H1 (cell line): ENCODE results near the gene CDK12. TPM values are rescaled to one million over a fixed set of nuclear protein-coding genes. Genes with fewer than 3 reads are reported as not detected.

Source experiments
- CTCF ChIA-PET: fragments of 300-600 bp; sonication (Branson Sonifier 250); formaldehyde crosslinking; loops from one replicate; lab custom pipeline; 2021; ENCODE audit not compliant: partially characterized antibody; lab: Charles Lee
- POLR2A ChIA-PET: fragments of 300-600 bp; sonication (Branson Sonifier 250); formaldehyde crosslinking; loops from one replicate; lab custom pipeline; 2021; ENCODE audit warnings: inconsistent platforms; ENCODE audit not compliant: partially characterized antibody; lab: Charles Lee
- DNase-seq, 2 experiments: peaks; one replicate each; pipeline versions ENCODE4 v3.0.0 to v3.0.0-alpha.2; 2010 to 2022; ENCODE audit warnings: low spot score in 2 of 2, low read depth in 1 of 2, mixed read lengths in 1 of 2
- FAIRE-seq: peaks from 2 replicates; lab custom pipeline; 2011; peaks lifted over from hg19 to GRCh38; lab: Jason Lieb, UNC
- H2AFZ ChIP-seq: 2 replicates; pipeline ENCODE4 v1.8.1; 2012; ENCODE audit warnings: low read length, inconsistent platforms
- H2AK5ac ChIP-seq: 2 replicates; pipeline ENCODE4 v1.6.1; 2013; ENCODE audit warnings: low read depth, low read length
- H2BK120ac ChIP-seq: replicated peaks from 2 replicates; pipeline ENCODE3; 2013; ENCODE audit warnings: low read depth, low read length, inconsistent platforms
- H2BK12ac ChIP-seq: 2 replicates; pipeline ENCODE4 v1.6.1; 2013; ENCODE audit warnings: low read depth, low read length
- H2BK15ac ChIP-seq: 2 replicates; pipeline ENCODE4 v1.6.1; 2013; ENCODE audit warnings: low read length
- H2BK20ac ChIP-seq: 2 replicates; pipeline ENCODE4 v1.6.1; 2013; ENCODE audit warnings: low read length
- H2BK5ac ChIP-seq: 2 replicates; pipeline ENCODE4 v1.6.1; 2013; ENCODE audit warnings: low read depth, low read length
- H3K14ac ChIP-seq: 2 replicates; pipeline ENCODE4 v1.6.1; 2013; ENCODE audit warnings: inconsistent platforms; ENCODE audit not compliant: insufficient read length
- H3K18ac ChIP-seq: 2 replicates; pipeline ENCODE4 v1.6.1; 2013; ENCODE audit warnings: low read length; ENCODE audit errors: extremely low read depth
- H3K23ac ChIP-seq: 2 replicates; pipeline ENCODE4 v1.6.1; 2013; ENCODE audit warnings: inconsistent platforms; ENCODE audit not compliant: insufficient read length
- H3K23me2 ChIP-seq: 2 replicates; pipeline ENCODE4 v1.6.1; 2013; ENCODE audit warnings: low read depth, low read length
- H3K27ac ChIP-seq: 2 replicates; pipeline ENCODE4 v1.6.1; 2011; ENCODE audit warnings: low read depth, low read length, inconsistent platforms
- H3K27me3 ChIP-seq, 4 experiments: replicated peaks in 1 of 4; 1 replicate in 1 of 4; 2 replicates in 3 of 4; pipeline versions ENCODE4 v1.6.1 to v1.8.1; 2011 to 2013; ENCODE audit warnings: low read length in 3 of 4, mild to moderate bottlenecking in 3 of 4, inconsistent platforms in 2 of 4, mixed read lengths in 2 of 4, moderate library complexity in 1 of 4; ENCODE audit not compliant: control insufficient read depth in 3 of 4, insufficient read depth in 3 of 4; ENCODE audit errors: extremely low read depth in 1 of 4
- H3K36me3 ChIP-seq, 4 experiments: 2 replicates each; pipeline versions ENCODE4 v1.6.1 to v1.8.1; 2011 to 2013; ENCODE audit warnings: mild to moderate bottlenecking in 4 of 4, low read length in 3 of 4, moderate library complexity in 2 of 4, control low read depth in 1 of 4, inconsistent platforms in 1 of 4; ENCODE audit not compliant: insufficient read depth in 4 of 4, control insufficient read depth in 2 of 4
- H3K4ac ChIP-seq: replicated peaks from 2 replicates; pipeline ENCODE3; 2013; ENCODE audit warnings: low read length, low read depth, mixed read lengths, inconsistent platforms; ENCODE audit not compliant: insufficient read length
- H3K4me1 ChIP-seq, 4 experiments: replicated peaks in 1 of 4; 1 replicate in 1 of 4; 2 replicates in 3 of 4; pipeline versions ENCODE4 v1.6.1 to v1.8.1; 2011 to 2013; ENCODE audit warnings: low read length in 3 of 4, inconsistent platforms in 2 of 4, mixed read lengths in 1 of 4; ENCODE audit not compliant: insufficient read depth in 4 of 4, control insufficient read depth in 3 of 4
- H3K4me2 ChIP-seq, 2 experiments: 2 replicates each; pipeline versions ENCODE4 v1.6.1 to v1.8.1; 2011 to 2013; ENCODE audit warnings: low read depth in 2 of 2, low read length in 2 of 2, control low read depth in 1 of 2, inconsistent platforms in 1 of 2, mild to moderate bottlenecking in 1 of 2; ENCODE audit not compliant: insufficient read depth in 1 of 2
- H3K4me3 ChIP-seq, 4 experiments: fragments of 200-600, 300-600 bp in 1 of 4; sonication (generic), shearing (Covaris generic), sonication (Bioruptor Twin) in 1 of 4; 2 replicates each; pipeline versions ENCODE4 v1.5.1 to v1.8.1; 2011 to 2016; ENCODE audit warnings: low read length in 4 of 4, low read depth in 3 of 4, control low read depth in 2 of 4, inconsistent platforms in 2 of 4, mild to moderate bottlenecking in 2 of 4, mixed read lengths in 1 of 4, moderate library complexity in 1 of 4; ENCODE audit not compliant: insufficient read depth in 2 of 4; ENCODE audit errors: extremely low read depth in 1 of 4
- H3K56ac ChIP-seq: replicated peaks from 2 replicates; pipeline ENCODE3; 2013; ENCODE audit warnings: low read depth, mild to moderate bottlenecking, mixed read lengths, low read length, inconsistent platforms; ENCODE audit not compliant: insufficient read length
- H3K79me1 ChIP-seq: 2 replicates; pipeline ENCODE4 v1.6.1; 2013; ENCODE audit warnings: low read depth, low read length, control low read depth
- H3K79me2 ChIP-seq, 2 experiments: 2 replicates each; pipeline versions ENCODE4 v1.6.1 to v1.8.1; 2012 to 2013; ENCODE audit warnings: low read length in 2 of 2, mild to moderate bottlenecking in 2 of 2, inconsistent platforms in 1 of 2; ENCODE audit not compliant: insufficient read depth in 2 of 2, control insufficient read depth in 1 of 2
- H3K9ac ChIP-seq, 4 experiments: replicated peaks in 1 of 4; 1 replicate in 1 of 4; 2 replicates in 3 of 4; pipeline versions ENCODE4 v1.6.1 to v1.8.1; 2011 to 2013; ENCODE audit warnings: low read depth in 3 of 4, low read length in 3 of 4, control low read depth in 2 of 4, mild to moderate bottlenecking in 2 of 4, moderate library complexity in 2 of 4, inconsistent platforms in 1 of 4; ENCODE audit errors: extremely low read depth in 1 of 4
- H3K9me3 ChIP-seq, 2 experiments: 2 replicates each; pipeline versions ENCODE4 v1.6.1 to v1.8.1; 2012 to 2013; ENCODE audit warnings: mild to moderate bottlenecking in 2 of 2, moderate library complexity in 2 of 2, control low read depth in 1 of 2, inconsistent platforms in 1 of 2, low read depth in 1 of 2, low read length in 1 of 2, mixed read lengths in 1 of 2; ENCODE audit not compliant: insufficient read depth in 2 of 2
- H4K20me1 ChIP-seq, 2 experiments: replicated peaks in 1 of 2; 2 replicates each; pipeline versions ENCODE3 to v1.8.1; 2011 to 2013; ENCODE audit warnings: inconsistent platforms in 2 of 2, low read length in 2 of 2, mild to moderate bottlenecking in 1 of 2; ENCODE audit not compliant: insufficient read depth in 2 of 2, control insufficient read depth in 1 of 2
- H4K5ac ChIP-seq: 2 replicates; pipeline ENCODE4 v1.6.1; 2013; ENCODE audit warnings: low read length, low read depth, mixed read lengths, inconsistent platforms; ENCODE audit not compliant: insufficient read length
- H4K8ac ChIP-seq: 2 replicates; pipeline ENCODE4 v1.8.0; 2013; ENCODE audit warnings: mild to moderate bottlenecking, moderate library complexity, low read length, inconsistent platforms; ENCODE audit not compliant: insufficient read depth; ENCODE audit errors: extremely low read depth
- H4K91ac ChIP-seq: replicated peaks from 2 replicates; pipeline ENCODE3; 2013; ENCODE audit warnings: low read length, mixed read lengths, inconsistent platforms; ENCODE audit not compliant: insufficient read length
- CREB1 ChIP-seq: IDR thresholded peaks from 2 replicates; pipeline ENCODE4 v1.6.1; 2012; ENCODE audit warnings: inconsistent platforms
- GABPA ChIP-seq: IDR thresholded peaks from 2 replicates; pipeline ENCODE4 v1.6.1; 2011; ENCODE audit warnings: mild to moderate bottlenecking, low read length, moderate library complexity, borderline replicate concordance; ENCODE audit not compliant: insufficient read depth
- JUND ChIP-seq: IDR thresholded peaks from 2 replicates; pipeline ENCODE4 v1.6.1; 2011; ENCODE audit warnings: mild to moderate bottlenecking, improper control_type of control experiment, low read length
- SP4 ChIP-seq: IDR thresholded peaks from 2 replicates; pipeline ENCODE4 v1.6.1; 2012; ENCODE audit warnings: low read length, inconsistent platforms
- TAF1 ChIP-seq: IDR thresholded peaks from 2 replicates; pipeline ENCODE4 v1.6.1; 2011; ENCODE audit warnings: mild to moderate bottlenecking, low read depth, low read length
- YY1 ChIP-seq: IDR thresholded peaks from 2 replicates; pipeline ENCODE4 v1.6.1; 2011; ENCODE audit warnings: low read depth, mild to moderate bottlenecking, low read length
- WGBS, 2 experiments: shearing (Covaris generic) in 1 of 2; methylation state at CpG; one replicate each; pipeline versions ENCODE4 v1.1.6 to v1.1.7; 2013 to 2015; ENCODE audit warnings: low lambda C conversion rate in 2 of 2, mixed read lengths in 2 of 2, inconsistent platforms in 1 of 2, low coverage in 1 of 2, missing lambda C conversion rate in 1 of 2; ENCODE audit not compliant: insufficient replicate concordance in 2 of 2, insufficient coverage in 1 of 2, insufficient read length in 1 of 2; ENCODE audit errors: extremely low coverage in 1 of 2, missing lambda C conversion rate in 1 of 2; 5-methylcytosine and 5-hydroxymethylcytosine counted together
- polyA plus RNA-seq, 7 experiments: library from polyadenylated mRNA; depleted of rRNA in 3 of 7; stranded (reverse) in 5 of 7; unstranded in 2 of 7; fragments of >200 nt in 5 of 7; fragments of 200-250 nt in 2 of 7; gene quantifications; 1 replicate in 5 of 7; 2 replicates in 1 of 7; 4 replicates in 1 of 7; pipeline versions ENCODE4 v1.2.1 to v1.2.3, GENCODE V29; 2011 to 2013; ENCODE audit warnings: missing spikeins in 2 of 7, mixed read lengths in 2 of 7
- total RNA-seq: library from RNA; stranded (reverse); fragmentation: NEBNext Ultra II Directional; extraction: Animal tissue kit (Norgen Biotek cat#: 25700); gene quantifications from 2 replicates; pipeline ENCODE4 v1.2.1, GENCODE V29; 2021
- TF ChIP-seq, protein P1 (sequence below): IDR thresholded peaks from 2 replicates; pipeline ENCODE4 v1.6.1; 2012; ENCODE audit warnings: low read length, inconsistent platforms

Gene CDK12
- total and polyA plus RNA-seq, 2 of the 8 experiments (the other 6 are each of a cell fraction or from before 2014, with no cell fraction given), result 14.8 to 70.3 TPM

DNA sequence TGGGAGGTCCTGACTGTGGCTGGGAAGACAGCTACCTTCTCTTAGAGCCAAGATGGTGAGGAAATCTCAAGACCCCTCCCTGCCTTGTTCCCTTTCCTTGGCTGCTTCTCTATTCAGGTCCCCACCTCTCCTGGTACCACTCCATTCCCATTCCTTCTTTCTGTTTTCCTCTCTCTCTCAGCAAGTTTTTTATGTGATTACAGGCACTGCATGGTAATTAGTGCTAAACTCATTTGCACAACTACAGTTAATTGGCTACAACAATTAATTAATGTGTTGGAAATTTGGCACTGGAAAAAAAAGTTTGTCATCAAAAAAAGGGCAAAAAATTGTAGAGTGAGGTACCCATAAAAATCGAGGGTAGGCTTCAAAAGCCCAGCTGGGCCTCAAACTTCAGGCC is 101.1 kb downstream of the CDK12 start:
- H3K9me3 ChIP-seq, result no peaks in the 10 kb centered on the region
- H3K56ac ChIP-seq, result no peak overlapping the region
- H2AFZ ChIP-seq, result no peak overlapping the region
- H4K8ac ChIP-seq, result no peak overlapping the region
- H2BK15ac ChIP-seq, result no peak overlapping the region
- no peak overlapping the region for H3K4ac ChIP-seq
- H3K23me2 ChIP-seq, result no peaks in the 10 kb centered on the region; the same call in 1 of the 2 replicates
- H3K4me1 ChIP-seq, result peaks cover 4 to 7% (median 6%) of the 10 kb centered on the region in 4 experiments; a peak in 5 of 7 replicates
- CTCF ChIA-PET, result interaction anchor here (0.6 to 15.9 kb wide), 4 partner anchors 12 to 109 kb away, joined by 3 to 216 read pairs (median 62); no protein-coding TSS in a partner anchor
- H4K91ac ChIP-seq, result no peak overlapping the region
- H2BK12ac ChIP-seq, result no peak overlapping the region
- no peaks in the 10 kb centered on the region for H3K27me3 ChIP-seq
- H4K20me1 ChIP-seq, result peaks cover 0 to 2% of the 10 kb centered on the region in 2 experiments
- no peak overlapping the region for H3K4me3 ChIP-seq
- TF ChIP-seq, protein P1, sequence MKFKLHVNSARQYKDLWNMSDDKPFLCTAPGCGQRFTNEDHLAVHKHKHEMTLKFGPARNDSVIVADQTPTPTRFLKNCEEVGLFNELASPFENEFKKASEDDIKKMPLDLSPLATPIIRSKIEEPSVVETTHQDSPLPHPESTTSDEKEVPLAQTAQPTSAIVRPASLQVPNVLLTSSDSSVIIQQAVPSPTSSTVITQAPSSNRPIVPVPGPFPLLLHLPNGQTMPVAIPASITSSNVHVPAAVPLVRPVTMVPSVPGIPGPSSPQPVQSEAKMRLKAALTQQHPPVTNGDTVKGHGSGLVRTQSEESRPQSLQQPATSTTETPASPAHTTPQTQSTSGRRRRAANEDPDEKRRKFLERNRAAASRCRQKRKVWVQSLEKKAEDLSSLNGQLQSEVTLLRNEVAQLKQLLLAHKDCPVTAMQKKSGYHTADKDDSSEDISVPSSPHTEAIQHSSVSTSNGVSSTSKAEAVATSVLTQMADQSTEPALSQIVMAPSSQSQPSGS, result no peak
- no peak for TF ChIP-seq SP4
- no peak for TF ChIP-seq JUND
- no peak for TF ChIP-seq YY1
- no peak for TF ChIP-seq TAF1
- no peak for TF ChIP-seq GABPA
- no peak for TF ChIP-seq CREB1
- no peak overlapping the region for H3K4me2 ChIP-seq
- DNase-seq, result no peak
- H2BK20ac ChIP-seq, result no peak overlapping the region
- H3K79me2 ChIP-seq, result no peaks in the 10 kb centered on the region
- H2BK5ac ChIP-seq, result no peak overlapping the region
- H3K27ac ChIP-seq, result no peak overlapping the region; the same call in 1 of the 2 replicates
- H3K23ac ChIP-seq, result no peak overlapping the region
- no peak overlapping the region for H3K9ac ChIP-seq
- no peak overlapping the region for H2BK120ac ChIP-seq
- no peak for FAIRE-seq
- WGBS, 2 experiments, result 69% methylated on average over 1 of the region's 1 CpG; no CpG with 5 or more reads in 1 of the 2 experiments
- H4K5ac ChIP-seq, result no peak overlapping the region
- H3K36me3 ChIP-seq, result 0 out of 8 replicates have a peak, but pooled peaks cover 0 to 2% (median 0%) of the 10 kb centered on the region in 4 experiments
- no peaks in the 10 kb centered on the region for H3K79me1 ChIP-seq
- H3K18ac ChIP-seq, result no peak overlapping the region
- H2AK5ac ChIP-seq, result no peak overlapping the region
- POLR2A ChIA-PET, result interaction anchor here (0.7 kb wide), 1 partner anchor 8 kb away, joined by 3 read pairs; no protein-coding TSS in a partner anchor
- no peak overlapping the region for H3K14ac ChIP-seq
